ENCODE data around the gene ASIC2. TPM values are rescaled to one million over a fixed set of nuclear protein-coding genes. Genes with fewer than 3 reads are reported as not detected.

ASIC2 gene
- total RNA-seq, 5 donors from 2014 or later (not counting 1 experiment from before 2014, with no cell fraction given): not detected

DNA sequence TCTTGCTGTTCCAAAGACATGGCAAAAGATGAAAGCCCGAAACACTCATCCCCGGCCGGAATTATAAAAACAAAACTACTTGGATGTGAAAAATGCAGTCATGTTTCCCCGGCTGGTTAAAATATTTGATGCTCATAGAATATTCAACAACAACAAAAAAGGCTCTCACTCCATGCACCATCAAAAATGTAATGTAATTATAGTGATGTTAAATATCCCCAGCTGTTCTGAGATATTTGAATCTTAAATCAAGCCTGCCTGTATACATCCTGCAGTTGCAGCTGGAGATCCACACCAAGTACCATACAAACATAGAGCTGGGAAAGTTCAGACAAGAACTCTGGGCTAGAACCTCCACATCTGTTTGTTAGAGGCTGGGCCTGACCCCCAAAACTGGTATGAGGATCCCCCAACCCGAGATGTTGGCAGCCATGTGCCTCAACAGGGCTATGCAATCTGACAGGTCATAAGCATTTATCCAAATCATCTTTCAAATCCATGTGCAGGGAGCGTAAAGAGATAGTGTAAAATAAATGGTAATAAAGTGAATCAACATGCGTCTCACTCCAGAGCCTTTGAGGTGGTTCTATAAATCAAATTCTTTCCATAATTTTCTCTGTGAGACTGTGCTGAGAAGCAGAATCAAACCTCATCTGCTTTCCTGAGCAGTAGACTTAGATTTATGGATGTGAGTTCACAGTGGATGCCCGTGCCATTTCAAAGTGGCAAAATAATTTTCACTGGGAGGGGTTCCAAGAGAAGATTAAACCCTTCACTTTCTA is 12.7 kb downstream of the ASIC2 start:
- no peaks in the 10 kb centered on the region for H3K9me3 ChIP-seq
- no peak overlapping the region for H3K4me3 ChIP-seq (ENCODE audit: control insufficient read depth in 1 of 2, extremely low read depth in 1 of 2, low read length in 1 of 2)
- no peak for DNase-seq
- ChIA-PET POLR2A (no interaction called here), CTCF (no interaction called here)
- peaks cover 0 to 4% of the 10 kb centered on the region in 2 experiments for H3K27me3 ChIP-seq (replicated peaks in 1 of 2; ENCODE audit: control insufficient read depth in 2 of 2, extremely low read depth in 1 of 2, insufficient read depth in 2 of 2, low read length in 1 of 2)
- peaks cover 14 to 20% of the 10 kb centered on the region in 2 donors for H3K27me3 Mint-ChIP-seq
- H3K4me1 Mint-ChIP-seq: no peaks in the 10 kb centered on the region
- H3K27ac ChIP-seq (ENCODE audit: low read length): no peak overlapping the region
- H3K4me3 Mint-ChIP-seq: no peak overlapping the region
- H3K4me1 ChIP-seq (ENCODE audit: control insufficient read depth in 1 of 2, extremely low read depth in 1 of 2, insufficient read depth in 2 of 2, low read length in 2 of 2): no peaks in the 10 kb centered on the region
- ATAC-seq (replicated peaks in 1 of 4): no peak
- no peaks in the 10 kb centered on the region for H3K36me3 Mint-ChIP-seq
- WGBS (ENCODE audit: insufficient coverage): no CpG with 5 or more reads among the region's 8 CpGs
- no peak overlapping the region for H3K27ac Mint-ChIP-seq
- no peaks in the 10 kb centered on the region for H3K36me3 ChIP-seq (ENCODE audit: control insufficient read depth in 2 of 2, extremely low read depth in 1 of 2, insufficient read depth in 1 of 2, low read length in 1 of 2)
- H3K9me3 Mint-ChIP-seq: no peaks in the 10 kb centered on the region

- Histone ChIP-seq H3K27ac (ENCODE audit: low read length) (no peak overlapping the region), H3K4me1 (ENCODE audit: control insufficient read depth in 1 of 2, extremely low read depth in 1 of 2, insufficient read depth in 2 of 2, low read length in 2 of 2) (no peaks in the 10 kb centered on the region), H3K9me3 (no peaks in the 10 kb centered on the region), H3K27me3 (replicated peaks in 1 of 2; ENCODE audit: control insufficient read depth in 2 of 2, extremely low read depth in 1 of 2, insufficient read depth in 2 of 2, low read length in 1 of 2) (peaks cover 0 to 5% of the 10 kb centered on the region in 2 experiments), H3K36me3 (ENCODE audit: control insufficient read depth in 2 of 2, extremely low read depth in 1 of 2, insufficient read depth in 1 of 2, low read length in 1 of 2) (no peaks in the 10 kb centered on the region), H3K4me3 (ENCODE audit: control insufficient read depth in 1 of 2, extremely low read depth in 1 of 2, low read length in 1 of 2) (no peak overlapping the region)
- DNase-seq (no peak), ATAC-seq (replicated peaks in 1 of 4) (no peak)
- Mint-ChIP-seq H3K4me1 (no peaks in the 10 kb centered on the region), H3K4me3 (no peak overlapping the region), H3K36me3 (no peaks in the 10 kb centered on the region), H3K27ac (no peak overlapping the region), H3K27me3 (peaks cover 12 to 20% of the 10 kb centered on the region in 2 donors), H3K9me3 (no peaks in the 10 kb centered on the region)
- WGBS (ENCODE audit: insufficient coverage): 62% methylated on average over 6 of the region's 10 CpGs
- ChIA-PET CTCF (no interaction called here), POLR2A (no interaction called here)
Observed at GRCh38 chr17:33277436-33278100, 15.5 kb downstream of the ASIC2 start.

DNA sequence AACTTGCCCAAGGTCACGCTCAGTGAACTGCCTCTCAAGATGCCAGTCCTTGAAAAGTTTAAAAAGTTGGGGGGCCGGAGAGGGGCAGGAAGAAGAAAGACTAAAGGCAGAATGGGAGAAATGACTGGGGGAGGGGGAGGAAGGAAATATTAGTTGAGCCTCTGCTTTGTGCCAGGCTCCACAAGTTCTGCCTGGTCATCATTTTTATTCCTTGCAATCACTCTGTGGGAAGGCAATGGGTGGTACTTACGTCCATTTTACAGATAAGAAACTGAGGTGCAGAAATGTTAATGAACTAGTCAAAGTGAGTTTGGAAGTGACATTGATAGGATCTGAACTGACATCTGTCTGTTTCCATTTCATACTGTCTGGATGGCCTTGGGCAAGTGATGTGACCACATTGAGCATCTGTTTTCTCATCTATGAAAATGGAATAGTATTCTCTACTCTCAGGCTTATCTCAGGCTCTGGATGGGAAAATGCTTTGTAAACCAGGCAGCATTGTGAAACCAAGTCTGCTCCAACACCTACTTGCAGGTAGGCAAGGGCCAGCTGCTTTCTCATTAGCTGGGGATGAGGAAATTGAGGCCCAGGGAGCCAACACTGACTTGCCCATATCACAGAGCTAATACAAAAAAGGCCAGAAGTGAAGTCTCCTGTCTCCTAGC is 19.2 kb downstream of the ASIC2 start:
- H3K4me1 Mint-ChIP-seq: no peaks in the 10 kb centered on the region
- no peaks in the 10 kb centered on the region for H3K36me3 ChIP-seq (ENCODE audit: control insufficient read depth in 2 of 2, extremely low read depth in 1 of 2, insufficient read depth in 1 of 2, low read length in 1 of 2)
- no peaks in the 10 kb centered on the region for H3K4me1 ChIP-seq (ENCODE audit: control insufficient read depth in 1 of 2, extremely low read depth in 1 of 2, insufficient read depth in 2 of 2, low read length in 2 of 2)
- no peak overlapping the region for H3K27ac ChIP-seq (ENCODE audit: low read length)
- 72% methylated on average over 2 of the region's 3 CpGs for WGBS (ENCODE audit: insufficient coverage)
- H3K9me3 Mint-ChIP-seq: no peaks in the 10 kb centered on the region
- ChIA-PET POLR2A (no interaction called here), CTCF (no interaction called here)
- DNase-seq (no peak), ATAC-seq (replicated peaks in 1 of 4) (no peak)
- peaks cover 9 to 16% of the 10 kb centered on the region in 2 donors for H3K27me3 Mint-ChIP-seq
- H3K27ac Mint-ChIP-seq: no peak overlapping the region
- H3K4me3 Mint-ChIP-seq: no peak overlapping the region
- H3K27me3 ChIP-seq (replicated peaks in 1 of 2; ENCODE audit: control insufficient read depth in 2 of 2, extremely low read depth in 1 of 2, insufficient read depth in 2 of 2, low read length in 1 of 2): peaks cover 0 to 11% of the 10 kb centered on the region in 2 experiments
- no peaks in the 10 kb centered on the region for H3K36me3 Mint-ChIP-seq
- no peak overlapping the region for H3K4me3 ChIP-seq (ENCODE audit: control insufficient read depth in 1 of 2, extremely low read depth in 1 of 2, low read length in 1 of 2)
- H3K9me3 ChIP-seq: no peaks in the 10 kb centered on the region

DNA sequence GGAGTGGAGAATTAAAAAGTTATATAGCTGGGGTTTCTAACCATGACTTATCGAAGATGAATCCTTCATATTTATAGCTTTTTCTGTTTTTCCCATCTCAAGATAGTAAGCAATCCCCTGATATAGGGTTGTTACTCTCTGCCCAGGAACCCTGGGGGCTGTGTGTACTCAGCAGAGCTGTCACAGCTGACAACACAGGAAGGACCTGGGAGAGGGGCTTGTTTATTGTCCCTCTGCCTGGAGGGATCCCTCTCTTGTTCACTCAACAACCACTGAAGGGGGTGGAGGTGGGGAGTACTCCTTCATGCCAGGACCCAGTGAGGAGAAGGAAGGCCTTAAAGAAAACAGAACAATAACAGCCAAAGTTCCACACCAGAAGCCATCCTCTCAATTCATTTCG is 19.8 kb downstream of the ASIC2 start:
- Histone ChIP-seq H3K9me3 (no peaks in the 10 kb centered on the region), H3K36me3 (ENCODE audit: control insufficient read depth in 2 of 2, extremely low read depth in 1 of 2, insufficient read depth in 1 of 2, low read length in 1 of 2) (no peaks in the 10 kb centered on the region), H3K27ac (ENCODE audit: low read length) (no peak overlapping the region), H3K4me1 (ENCODE audit: control insufficient read depth in 1 of 2, extremely low read depth in 1 of 2, insufficient read depth in 2 of 2, low read length in 2 of 2) (no peaks in the 10 kb centered on the region), H3K27me3 (replicated peaks in 1 of 2; ENCODE audit: control insufficient read depth in 2 of 2, extremely low read depth in 1 of 2, insufficient read depth in 2 of 2, low read length in 1 of 2) (peaks cover 0 to 11% of the 10 kb centered on the region in 2 experiments), H3K4me3 (ENCODE audit: control insufficient read depth in 1 of 2, extremely low read depth in 1 of 2, low read length in 1 of 2) (no peak overlapping the region)
- Mint-ChIP-seq H3K27ac (no peak overlapping the region), H3K27me3 (peaks cover 4 to 11% of the 10 kb centered on the region in 2 donors), H3K9me3 (no peaks in the 10 kb centered on the region), H3K36me3 (no peaks in the 10 kb centered on the region), H3K4me3 (no peak overlapping the region), H3K4me1 (no peaks in the 10 kb centered on the region)
- no peak for ATAC-seq (replicated peaks in 1 of 4)
- no CpG with 5 or more reads among the region's 2 CpGs for WGBS (ENCODE audit: insufficient coverage)
- POLR2A ChIA-PET: no interaction called here
- DNase-seq: no peak
- CTCF ChIA-PET: interaction anchor here in 1 of 2 donors (0.6 kb wide), 1 partner anchor 672 kb away, joined by 3 read pairs; no protein-coding TSS in a partner anchor

DNA sequence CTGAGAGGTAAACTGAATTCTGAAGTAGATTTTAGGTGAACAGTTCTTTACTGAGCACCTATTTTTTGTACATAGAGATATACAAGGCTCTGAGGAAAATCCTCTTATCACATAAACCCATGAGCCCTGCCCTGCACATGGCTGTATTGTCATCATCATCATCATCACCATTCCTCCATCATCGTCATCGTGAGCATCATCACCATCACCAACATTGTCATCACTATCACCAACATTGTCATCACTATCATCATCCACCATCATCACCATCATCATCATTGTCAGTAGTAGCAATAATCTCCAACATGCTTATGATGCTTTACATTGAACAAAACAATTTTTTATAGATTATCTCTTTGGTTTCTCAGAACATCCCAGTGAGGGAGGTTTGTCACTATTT is 20.7 kb downstream of the ASIC2 start:
- Mint-ChIP-seq H3K36me3 (no peaks in the 10 kb centered on the region), H3K9me3 (peaks cover 0 to 2% (median 0%) of the 10 kb centered on the region in 3 donors), H3K4me3 (no peak overlapping the region), H3K27me3 (peaks cover 1 to 9% of the 10 kb centered on the region in 2 donors), H3K27ac (no peak overlapping the region), H3K4me1 (no peaks in the 10 kb centered on the region)
- 92% methylated on average over 2 of the region's 2 CpGs for WGBS (ENCODE audit: insufficient coverage)
- peaks cover 0 to 11% of the 10 kb centered on the region in 2 experiments for H3K27me3 ChIP-seq (replicated peaks in 1 of 2; ENCODE audit: control insufficient read depth in 2 of 2, extremely low read depth in 1 of 2, insufficient read depth in 2 of 2, low read length in 1 of 2)
- ATAC-seq (replicated peaks in 1 of 4) (no peak), DNase-seq (no peak)
- H3K4me1 ChIP-seq (ENCODE audit: control insufficient read depth in 1 of 2, extremely low read depth in 1 of 2, insufficient read depth in 2 of 2, low read length in 2 of 2): no peaks in the 10 kb centered on the region
- ChIA-PET POLR2A (no interaction called here), CTCF (no interaction called here)
- no peak overlapping the region for H3K4me3 ChIP-seq (ENCODE audit: control insufficient read depth in 1 of 2, extremely low read depth in 1 of 2, low read length in 1 of 2)
- no peak overlapping the region for H3K27ac ChIP-seq (ENCODE audit: low read length)
- no peaks in the 10 kb centered on the region for H3K9me3 ChIP-seq
- no peaks in the 10 kb centered on the region for H3K36me3 ChIP-seq (ENCODE audit: control insufficient read depth in 2 of 2, extremely low read depth in 1 of 2, insufficient read depth in 1 of 2, low read length in 1 of 2)

DNA sequence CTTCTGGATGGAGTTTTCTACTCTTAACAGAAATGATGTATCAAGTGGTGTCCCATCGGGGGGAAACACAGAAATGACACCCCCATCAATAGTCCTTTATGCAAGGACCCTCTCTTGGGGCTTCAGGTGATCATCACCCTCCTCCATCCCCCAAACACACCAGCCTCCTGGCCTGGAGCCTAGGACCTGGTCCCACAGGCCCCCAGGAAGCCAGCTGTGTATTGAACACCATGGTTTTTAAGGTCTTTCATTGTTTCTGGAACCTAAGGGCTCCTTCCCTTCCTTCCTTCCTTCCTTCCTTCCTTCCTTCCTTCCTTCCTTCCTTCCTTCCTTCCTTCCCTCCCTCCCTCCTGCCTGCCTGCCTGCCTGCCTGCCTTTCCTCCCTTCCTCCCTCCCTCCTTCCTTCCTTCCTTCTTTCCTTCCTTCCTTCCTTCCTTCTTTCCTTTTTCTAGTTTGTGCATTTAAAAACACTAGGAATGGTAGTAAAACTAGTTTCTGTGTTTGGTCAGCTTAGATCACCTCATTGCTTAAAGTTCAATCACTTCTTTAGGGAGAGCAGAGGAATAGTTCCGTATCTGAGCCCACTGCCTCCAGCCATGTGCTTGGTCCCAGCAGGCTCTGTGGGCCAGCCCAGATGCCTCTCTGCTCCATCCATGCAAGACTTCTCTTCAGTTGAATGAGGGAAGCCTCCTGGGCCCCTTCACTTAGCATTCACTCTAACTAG is 23.6 kb downstream of the ASIC2 start:
- ATAC-seq (replicated peaks in 1 of 4) (no peak), DNase-seq (no peak)
- WGBS (ENCODE audit: insufficient coverage): 57% methylated on average over 1 of the region's 2 CpGs
- no peaks in the 10 kb centered on the region for H3K36me3 ChIP-seq (ENCODE audit: control insufficient read depth in 2 of 2, extremely low read depth in 1 of 2, insufficient read depth in 1 of 2, low read length in 1 of 2)
- H3K27ac ChIP-seq (ENCODE audit: low read length): no peak overlapping the region
- peaks cover 0 to 6% of the 10 kb centered on the region in 2 experiments for H3K27me3 ChIP-seq (replicated peaks in 1 of 2; ENCODE audit: control insufficient read depth in 2 of 2, extremely low read depth in 1 of 2, insufficient read depth in 2 of 2, low read length in 1 of 2)
- Mint-ChIP-seq H3K4me1 (no peaks in the 10 kb centered on the region), H3K27me3 (peaks cover 6 to 9% of the 10 kb centered on the region in 2 donors), H3K9me3 (peaks cover 0 to 4% (median 0%) of the 10 kb centered on the region in 3 donors), H3K4me3 (no peak overlapping the region), H3K27ac (no peak overlapping the region), H3K36me3 (no peaks in the 10 kb centered on the region)
- POLR2A ChIA-PET: no interaction called here
- H3K4me3 ChIP-seq (ENCODE audit: control insufficient read depth in 1 of 2, extremely low read depth in 1 of 2, low read length in 1 of 2): no peak overlapping the region
- CTCF ChIA-PET: no interaction called here
- no peaks in the 10 kb centered on the region for H3K9me3 ChIP-seq
- H3K4me1 ChIP-seq (ENCODE audit: control insufficient read depth in 1 of 2, extremely low read depth in 1 of 2, insufficient read depth in 2 of 2, low read length in 2 of 2): no peaks in the 10 kb centered on the region

Data from T-cell (primary cell).